ENCODE data around the gene GRB10.
A peak's percentile ranks its signal among the peaks of the same experiment; 100 is the strongest.

Gene GRB10

DNA sequence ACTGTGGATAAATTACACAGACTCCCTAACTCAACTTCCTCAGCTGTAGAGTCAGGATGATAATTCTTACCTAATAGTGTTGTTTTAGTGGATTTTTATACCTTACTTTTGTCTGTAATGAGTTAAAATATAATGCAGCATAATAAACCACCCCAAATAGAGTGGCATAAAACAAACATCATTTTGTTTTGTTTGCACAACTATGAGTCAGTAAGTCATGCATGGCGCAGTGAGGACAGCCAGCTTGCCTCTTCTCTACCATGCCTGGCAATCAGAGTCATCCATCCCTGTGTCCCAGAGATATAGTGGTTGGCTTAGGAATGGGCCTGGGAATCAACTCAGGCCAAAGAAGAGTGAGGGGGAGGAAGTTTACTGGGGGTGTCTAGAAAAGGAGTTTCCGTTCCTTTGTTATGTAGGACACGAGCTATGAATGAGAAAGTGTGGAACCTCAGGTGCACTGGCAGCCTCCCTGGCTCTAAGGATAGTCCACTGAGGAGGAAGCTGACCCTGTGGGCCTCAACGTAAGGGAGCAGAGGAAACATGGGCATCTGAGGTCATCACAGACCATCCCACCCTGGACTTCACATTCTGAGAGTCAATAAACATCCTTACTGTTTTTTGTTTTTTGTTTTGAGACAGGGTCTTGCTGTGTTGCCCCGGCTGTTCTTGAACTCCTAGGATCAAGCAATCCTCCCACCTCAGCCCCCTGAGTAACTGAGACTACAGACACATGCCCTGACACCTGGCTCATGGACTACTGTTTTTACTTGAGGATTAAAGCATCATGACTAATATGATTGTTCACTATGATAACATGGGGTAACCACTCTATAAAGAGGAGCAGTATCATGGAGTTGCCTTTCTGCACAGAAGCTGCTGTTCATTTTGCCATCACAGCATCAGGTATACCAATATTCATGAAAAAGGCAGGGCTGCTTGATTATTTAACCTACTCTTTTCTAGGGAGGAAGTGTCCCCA lies 21.0 kb upstream of the GRB10 start:
- no peak for DNase-seq (ENCODE audit: low spot score)

DNA sequence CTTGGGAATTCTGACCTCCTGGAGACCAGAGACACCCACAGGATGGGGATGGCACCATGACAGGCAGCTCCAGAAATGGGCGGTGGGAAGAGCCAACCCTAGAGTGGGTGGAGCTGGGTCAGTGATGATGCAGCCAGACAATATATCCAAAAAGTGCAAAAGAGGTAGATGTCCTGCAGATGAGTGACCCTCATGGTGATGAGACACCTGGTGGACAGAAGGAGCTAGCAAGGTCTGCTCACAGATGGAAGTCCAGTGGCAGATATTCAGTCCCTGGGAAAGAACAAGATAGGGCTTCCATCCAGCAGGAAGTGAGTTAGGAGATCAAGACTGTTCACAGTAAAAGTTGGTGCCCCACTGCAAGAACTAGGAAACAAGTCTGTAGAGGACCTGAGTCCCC lies 19.2 kb upstream of the GRB10 start:
- DNase-seq (ENCODE audit: low spot score): no peak

DNA sequence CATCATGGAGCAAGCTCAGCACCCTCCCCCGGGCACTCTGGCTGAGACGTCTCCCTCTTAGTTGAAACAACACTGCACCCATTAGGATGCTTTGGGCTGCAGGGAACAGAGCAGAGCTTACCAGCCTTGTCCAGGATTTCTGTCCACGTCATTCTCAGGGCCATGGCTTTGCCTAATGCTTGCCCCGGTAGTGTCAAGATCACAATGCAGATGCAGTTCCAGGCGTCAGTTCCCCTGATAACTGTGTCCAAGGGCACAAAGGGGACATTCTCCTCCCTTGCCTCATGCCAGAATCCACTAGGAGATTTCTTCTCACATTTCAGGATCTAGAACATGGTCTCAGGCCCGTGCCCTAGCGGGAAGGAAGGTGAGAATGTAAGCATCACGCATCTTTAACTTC lies 17.2 kb upstream of the GRB10 start:
- DNase-seq (ENCODE audit: low spot score): no peak

DNA sequence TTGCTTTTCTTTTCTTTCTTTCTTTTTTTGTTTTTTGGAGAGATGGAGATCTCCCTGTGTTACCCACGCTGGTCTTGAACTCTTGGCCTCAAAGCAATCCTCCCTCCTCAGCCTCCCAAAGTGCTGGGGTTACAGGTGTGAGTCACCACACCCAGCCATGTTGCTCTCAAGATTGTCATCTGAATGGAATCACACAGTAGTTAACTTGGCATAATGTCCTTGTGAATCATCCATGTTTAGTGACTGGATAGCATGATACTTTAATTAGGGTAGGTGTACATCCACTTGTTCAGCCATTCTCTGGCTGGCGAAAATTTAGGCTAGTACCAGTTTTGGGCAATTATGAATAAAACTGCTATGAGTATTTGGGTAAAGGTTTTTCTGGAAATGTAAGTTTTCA lies 15.4 kb upstream of the GRB10 start:
- DNase-seq (ENCODE audit: low spot score): no peak

DNA sequence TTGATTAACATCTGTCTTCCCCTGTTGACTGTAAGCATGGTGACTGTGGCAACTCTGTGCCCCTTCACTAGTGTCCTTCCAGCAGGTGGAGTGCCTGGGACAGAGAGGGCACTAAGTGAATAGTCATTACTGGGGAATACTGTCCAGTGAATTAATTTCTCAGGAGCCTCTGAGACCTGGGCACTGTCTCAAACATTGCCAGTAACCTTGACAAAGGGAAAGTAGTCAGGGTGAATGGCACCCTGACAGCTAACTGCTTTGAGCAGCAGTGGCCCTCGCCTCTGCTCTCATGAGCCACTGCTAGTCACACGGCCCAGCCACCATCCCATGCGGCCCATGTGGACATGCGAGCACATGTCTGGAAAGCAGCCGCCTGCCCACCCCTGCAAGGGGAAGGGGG lies 13.1 kb upstream of the GRB10 start:
- DNase-seq (ENCODE audit: low spot score): no peak

DNA sequence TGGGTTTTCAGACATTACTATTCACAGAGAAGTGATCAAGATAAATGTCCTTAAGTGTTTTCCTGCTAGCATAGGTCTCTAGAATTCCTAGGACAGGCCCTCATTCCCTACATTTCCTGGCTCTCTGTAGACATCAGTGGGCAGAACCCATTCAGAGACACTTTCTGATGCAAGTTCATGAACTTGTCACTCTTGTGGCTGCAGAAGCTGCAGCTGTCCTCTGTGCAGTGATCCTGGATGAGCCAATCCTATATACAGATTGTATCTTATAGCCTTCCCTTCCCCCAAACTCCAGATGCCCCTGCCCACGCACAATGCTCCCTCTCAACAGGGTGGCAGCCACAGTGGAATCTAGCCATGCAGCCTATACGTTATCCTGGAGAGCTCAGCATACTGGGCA lies 12.6 kb upstream of the GRB10 start:
- no peak for DNase-seq (ENCODE audit: low spot score)

DNA sequence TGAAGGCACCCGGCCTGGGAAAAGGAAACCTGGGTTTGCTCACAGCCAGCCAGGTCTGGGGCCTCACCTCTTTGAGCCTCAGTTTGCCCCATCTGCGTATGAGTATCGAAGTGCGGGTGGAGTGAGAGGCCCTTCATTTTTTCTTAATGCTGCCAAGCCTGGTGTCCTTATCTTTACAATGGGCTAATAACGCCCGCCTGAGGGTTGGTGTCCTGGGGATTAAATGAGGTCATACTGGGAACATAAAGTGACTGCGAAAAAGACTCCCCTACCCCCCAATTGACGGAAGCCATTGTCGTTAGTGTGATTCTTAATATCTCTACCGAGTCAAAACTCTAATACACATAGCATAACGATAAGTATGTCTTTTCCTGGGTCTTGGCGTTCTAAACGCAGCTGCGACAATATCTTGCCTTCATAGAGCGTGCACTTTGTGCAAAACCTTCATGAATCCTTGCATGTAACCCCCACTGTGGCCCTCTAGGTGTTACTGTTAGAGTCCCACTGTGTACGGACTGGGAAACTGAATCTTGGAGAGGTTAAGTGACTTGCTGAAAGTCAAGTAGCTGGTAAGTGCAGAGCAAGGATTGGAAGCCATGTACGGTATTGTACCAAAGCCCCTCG lies 11.4 kb upstream of the GRB10 start:
- DNase-seq (ENCODE audit: low spot score): no peak

DNA sequence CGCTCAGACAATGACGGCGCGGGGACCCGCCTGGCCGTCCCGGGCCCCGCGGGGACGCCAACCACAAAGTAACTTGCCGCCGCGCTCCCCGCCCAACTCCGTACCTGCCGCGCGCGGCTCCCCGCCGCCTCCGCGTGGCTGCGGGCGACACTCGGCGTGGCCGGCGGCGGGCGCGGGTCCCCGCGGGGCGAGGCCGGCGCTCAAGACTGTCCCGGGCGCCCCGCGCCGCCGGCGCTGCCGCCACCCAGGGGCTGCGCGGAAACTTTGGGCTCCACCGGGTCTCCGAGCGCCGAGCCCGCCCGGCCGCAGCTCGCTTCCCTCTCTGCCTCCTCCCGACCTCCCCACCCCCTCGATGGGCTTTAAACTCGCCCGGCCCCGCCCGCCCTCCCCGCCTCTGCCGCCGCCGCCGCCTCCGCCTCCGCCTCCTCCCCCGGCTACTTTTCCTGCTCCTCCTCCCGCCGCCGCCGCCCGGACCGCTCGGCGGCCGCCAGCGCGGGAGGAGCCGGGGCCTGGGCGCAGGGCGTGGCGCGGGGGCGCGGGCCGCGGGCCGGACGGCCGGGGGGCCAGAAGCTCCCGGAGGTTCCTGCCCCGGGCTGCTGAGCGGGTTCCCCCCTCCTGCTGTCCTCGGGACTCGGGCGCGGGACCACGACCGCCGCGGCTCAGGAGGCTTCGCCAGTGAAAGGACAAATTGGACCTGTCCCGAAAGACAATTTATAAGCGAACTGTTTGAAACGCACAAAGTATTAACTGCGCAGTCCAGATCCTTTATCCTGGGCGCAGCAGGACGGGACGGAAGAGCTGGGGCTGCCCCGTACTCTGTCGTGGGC lies 10.6 kb upstream of the GRB10 start:
- peak; percentile 84 for DNase-seq (ENCODE audit: low spot score)

DNA sequence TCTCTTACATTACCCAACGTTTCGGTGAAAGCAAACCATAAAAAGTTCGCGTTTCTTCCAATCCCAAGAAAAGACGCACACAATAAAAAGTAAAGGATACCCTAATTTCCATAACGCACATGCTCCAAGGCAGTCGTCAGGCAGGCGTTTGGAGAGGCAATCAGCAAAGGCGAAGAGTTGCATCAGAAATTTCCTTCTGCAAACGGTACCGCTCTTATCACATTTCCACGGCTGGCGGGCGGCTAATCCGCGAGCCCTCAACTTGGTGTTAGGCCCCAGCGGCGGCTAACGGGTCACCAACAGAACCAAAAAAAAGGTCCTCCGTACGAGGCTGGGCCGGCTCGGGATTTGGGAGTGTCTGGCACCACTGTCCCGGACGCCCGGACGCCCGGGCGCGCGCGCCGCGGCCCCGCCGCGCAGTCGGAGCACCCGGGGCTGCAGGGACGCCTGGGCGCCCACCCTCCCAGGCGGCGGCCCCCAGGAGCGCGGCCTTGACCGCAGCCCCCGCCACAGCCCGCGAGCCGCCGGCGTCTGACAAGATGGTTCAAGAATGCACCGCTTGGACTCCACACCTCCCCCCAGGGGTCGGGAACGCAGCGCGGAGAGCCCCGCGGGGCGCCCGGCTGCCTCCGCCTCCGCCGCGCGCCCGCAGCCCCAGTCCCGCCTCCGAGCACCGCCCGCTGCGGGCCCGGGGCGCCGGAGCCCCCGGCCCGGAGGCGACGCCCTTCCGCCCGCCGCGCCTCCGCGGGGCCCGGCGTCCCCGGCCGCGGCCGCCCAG lies 9.8 kb upstream of the GRB10 start:
- DNase-seq (ENCODE audit: low spot score): peak; percentile 40

DNA sequence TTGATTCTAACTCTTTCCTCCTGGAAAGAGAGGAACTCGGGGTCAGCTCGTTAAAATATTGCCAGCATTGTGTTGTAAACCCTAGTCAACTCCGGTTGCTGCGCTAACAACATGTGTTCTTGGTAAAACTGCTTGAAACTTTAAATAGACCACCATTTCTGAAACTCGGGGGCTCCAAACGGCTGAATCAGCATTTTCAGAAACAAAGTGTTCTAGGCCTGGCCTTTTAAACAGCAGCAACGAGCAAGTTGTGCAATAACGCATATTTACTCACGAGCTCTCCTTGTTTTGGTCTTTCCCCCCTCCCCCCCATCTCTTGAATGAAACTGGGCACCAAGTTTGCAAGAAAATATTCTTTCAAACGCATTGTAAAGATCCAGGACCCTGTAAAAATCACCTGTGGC lies 9.2 kb upstream of the GRB10 start:
- DNase-seq (ENCODE audit: low spot score): peak; percentile 39

DNA sequence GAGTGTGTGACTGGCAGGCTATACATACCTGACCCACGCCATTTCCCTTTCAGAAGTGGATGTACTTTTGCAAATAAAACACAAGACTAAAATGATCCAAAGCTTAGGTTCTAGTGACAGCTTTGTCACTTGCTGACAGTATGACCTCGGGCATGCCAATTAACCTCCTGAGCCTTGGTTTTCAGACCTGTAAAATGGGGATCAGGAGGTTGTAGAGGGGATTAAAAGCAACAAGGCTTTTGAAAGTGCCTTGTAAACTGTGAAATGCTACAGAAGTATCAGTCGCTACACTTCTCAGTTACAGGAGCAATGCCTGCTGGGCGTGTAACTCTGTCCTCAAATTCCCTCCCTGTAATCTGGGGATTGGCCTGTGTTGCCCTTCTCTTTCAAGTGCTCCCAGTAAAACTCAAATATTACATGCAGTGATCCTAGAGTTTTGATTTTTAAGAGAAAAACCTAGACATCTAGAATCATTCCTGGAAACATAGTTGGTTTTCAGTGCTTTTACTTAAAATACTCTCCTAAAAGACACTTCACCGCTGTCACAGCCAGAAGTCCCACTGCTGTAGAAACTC lies 8.8 kb upstream of the GRB10 start:
- DNase-seq (ENCODE audit: low spot score): no peak

DNA sequence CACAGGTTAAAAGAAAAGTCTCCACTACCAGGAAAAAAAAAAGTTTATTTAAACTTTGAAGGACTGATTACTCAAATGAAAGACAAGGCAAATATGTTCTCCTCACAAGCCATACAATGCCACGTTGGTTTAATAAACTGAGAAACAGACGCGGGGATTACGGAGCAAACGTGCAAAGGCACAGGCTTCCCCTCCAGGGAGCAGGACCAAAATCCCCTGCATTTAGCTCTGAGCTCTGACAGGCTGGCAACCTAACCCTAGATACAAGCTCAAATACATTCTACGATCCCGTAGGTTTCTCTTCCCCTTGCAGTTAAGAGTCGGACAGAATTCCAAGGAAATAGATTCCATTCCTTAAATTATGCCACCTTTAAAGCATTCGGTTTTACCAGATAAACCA lies 7.7 kb upstream of the GRB10 start:
- no peak for DNase-seq (ENCODE audit: low spot score)

DNA sequence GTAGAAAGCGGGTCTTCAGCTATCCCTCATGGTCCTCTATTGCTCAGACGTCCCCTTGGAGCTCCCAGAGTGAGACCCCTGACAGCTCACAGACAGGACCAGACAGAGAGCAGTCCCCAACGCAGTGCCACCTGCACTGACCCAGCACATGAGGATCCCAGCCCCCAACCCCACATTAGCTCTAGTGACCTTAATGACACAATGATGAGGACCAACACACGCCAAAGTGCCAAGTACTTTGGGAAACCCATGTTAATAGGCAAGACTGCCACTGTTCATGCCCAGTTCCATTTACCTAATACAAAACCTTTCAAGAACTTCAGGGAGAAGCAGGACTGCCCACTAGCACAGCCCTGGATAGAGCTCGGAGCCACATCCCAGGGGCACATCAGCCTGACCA lies 5.7 kb upstream of the GRB10 start:
- no peak for DNase-seq (ENCODE audit: low spot score)

DNA sequence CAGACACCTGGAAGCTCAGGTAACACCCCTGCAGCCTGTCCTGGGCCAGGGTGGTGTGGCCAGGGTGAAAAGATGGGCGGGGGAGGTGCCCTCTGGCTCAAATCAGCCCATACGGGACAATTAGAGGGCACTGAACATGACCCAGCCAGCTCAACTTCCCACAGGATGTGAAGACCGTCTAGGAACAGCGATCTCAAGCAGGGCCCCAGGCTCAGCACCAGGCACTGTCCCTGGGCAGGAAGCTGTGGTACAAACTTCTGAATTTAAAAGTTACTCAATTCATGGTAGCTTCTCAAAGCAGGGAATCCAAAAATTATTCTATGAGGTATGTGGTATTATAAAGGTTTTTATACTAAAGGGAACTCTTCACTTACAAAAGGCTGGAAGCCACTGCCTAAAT lies 5.1 kb upstream of the GRB10 start:
- DNase-seq (ENCODE audit: low spot score): no peak

DNA sequence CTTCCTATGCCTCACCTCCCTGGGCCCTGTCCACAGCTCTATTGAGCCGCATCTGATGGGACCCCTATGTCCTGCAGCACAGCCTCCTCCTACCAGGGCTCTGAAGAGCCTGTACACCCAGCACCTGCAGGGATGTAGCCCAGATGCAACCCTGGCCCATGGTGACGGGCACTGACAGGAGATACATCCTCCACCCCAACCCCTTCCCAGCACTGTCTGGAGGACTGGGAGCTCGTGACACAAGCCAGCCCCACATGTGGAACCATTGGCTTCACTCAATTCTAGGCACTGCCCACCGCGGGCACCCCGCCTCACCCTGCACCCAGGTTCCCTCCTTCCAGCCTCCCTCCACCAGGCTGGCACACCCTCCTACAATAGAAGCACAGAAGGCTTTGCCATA lies 2.6 kb upstream of the GRB10 start:
- no peak for DNase-seq (ENCODE audit: low spot score)

DNA sequence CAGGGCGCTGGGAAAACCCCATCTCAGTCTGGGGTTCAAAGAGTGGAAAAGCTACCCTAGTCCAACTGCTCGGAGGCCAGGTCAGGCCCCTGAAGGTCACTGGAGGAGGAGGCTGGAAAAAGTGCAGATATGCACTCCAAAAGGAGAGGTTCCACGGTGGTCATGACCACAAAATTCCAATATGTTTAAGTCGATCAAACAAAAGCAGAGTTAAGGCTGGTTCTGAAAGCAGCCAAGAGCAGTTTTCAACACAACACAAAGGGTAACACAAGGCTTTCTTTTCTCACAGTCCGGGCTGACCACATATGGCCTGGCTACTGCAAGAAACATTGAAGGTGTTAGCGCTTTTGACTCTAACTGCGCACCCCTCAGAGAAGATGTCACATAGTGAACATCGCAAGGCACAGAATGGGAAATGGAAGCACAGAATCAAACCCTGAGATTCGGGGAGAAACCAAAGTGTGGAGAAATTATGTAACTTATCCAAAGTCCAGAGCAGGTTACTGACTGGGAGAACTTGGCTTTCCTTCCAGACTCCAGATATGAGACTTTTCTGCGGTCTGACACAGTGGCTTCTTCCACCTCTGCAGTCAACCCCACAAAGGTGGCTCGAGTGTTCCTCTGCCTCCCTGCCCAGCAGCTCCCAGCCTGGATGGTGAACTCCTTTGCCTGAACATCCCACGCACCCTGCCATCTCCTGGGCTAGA lies 1.3 kb upstream of the GRB10 start:
- no peak for DNase-seq (ENCODE audit: low spot score)

DNA sequence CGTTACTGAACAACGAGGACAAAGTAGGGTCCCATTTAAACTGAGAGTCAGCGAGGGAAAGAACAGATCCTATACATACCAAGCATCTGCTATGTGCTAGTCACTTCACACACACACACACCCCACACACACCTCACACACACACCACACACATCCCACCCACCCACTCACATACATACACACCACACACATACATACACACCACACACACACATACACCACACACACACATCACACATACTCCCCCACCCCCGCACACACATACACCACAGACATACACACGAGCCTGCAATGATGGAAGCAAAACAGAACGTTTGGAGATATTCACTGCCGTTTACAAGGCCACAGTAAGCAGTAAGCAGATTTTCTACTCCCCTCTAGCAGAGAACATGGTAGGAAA lies 607 bp upstream of the GRB10 start:
- no peak for DNase-seq (ENCODE audit: low spot score)

DNA sequence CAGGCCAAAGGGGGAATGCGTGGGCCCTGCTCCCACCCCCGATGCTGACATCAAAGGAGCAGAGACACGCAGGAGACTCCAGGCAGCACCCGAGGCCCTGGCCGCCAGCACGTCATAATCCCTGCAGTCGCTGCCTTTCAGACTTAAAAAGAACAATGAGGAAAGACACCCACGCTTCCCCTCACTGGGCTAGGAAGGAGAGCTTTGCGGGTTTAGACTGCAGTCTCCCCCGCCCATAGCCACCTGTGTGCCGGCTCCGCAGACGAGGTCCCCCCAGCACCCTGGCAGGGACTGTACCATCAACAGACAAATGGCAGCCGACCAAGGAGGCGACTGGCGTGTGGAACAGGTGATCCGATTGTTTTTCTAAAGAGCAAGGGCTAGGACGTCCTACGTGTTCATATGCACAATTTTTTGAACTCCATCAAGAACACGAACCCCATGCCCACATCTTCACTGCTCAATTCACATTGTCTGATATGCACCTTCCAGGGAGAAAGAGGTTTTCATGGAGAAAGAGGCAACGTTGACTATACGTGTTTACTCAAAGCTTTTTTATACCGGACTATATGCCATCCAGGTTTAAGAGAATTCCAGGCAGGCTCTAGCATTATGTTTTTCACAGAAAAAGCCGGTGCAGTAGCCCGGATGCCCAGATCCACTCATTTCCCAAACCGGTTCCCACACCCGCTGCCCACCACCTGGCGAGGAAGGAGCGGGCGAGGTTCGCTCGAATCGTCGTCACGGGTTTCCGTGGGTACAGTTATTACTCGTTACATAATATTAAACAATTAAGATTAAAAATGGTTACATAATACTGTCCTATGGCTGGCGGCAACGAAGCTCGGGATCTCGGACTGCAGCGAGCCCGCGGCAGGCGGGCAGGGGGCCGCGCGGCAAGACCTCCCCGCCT lies 1.1 kb downstream of the GRB10 start:
- DNase-seq (ENCODE audit: low spot score): no peak

DNA sequence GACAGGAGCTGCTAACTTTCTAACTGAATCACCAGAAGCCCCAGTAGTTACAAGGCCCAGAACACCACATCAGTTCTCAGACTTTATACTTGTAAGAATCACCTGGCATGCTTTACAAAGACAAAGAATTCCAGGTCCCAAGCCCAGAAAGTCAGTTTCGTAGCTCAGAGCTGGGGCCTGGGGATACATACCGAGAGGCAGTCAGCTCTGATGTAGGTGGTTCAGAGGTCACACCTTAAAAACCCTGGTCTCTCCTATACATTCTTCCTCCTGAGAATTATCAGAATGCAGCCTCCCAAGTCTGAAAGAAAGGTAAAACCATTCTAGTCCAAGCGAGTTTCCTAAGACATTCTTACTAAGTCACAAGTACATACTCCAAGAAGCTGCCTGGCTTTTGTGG lies 2.3 kb downstream of the GRB10 start:
- DNase-seq (ENCODE audit: low spot score): no peak

DNA sequence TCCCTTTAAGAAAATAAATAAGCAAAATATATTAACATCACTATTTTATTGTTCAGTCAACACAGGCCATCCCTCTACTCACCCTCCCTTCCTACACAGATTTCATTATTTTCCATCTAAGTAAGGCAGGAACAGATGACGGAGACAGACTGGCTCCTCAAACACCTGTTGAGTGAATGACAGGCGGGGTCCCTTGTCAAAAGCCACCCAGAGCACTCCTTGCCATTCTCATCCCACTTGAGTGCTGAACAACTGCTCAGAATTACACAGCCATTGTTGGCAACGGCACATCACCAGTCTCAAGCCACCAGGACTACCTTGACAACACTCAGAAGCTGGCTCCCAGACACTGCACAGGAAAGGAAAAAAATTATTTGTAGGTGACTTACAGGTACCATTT lies 3.3 kb downstream of the GRB10 start:
- no peak for DNase-seq (ENCODE audit: low spot score)

Measured in AG08395 (cell line).